Measurements from ENCODE around the gene MTFR2. TPM values are rescaled to one million over a fixed set of nuclear protein-coding genes. Genes with fewer than 3 reads are reported as not detected.

Gene MTFR2
- total RNA-seq, 3 donors from 2014 or later: 9.9 to 16.7 (median 13.4) TPM

GRCh38 chr6:136184738-136185137 lies 65.4 kb downstream of the MTFR2 start:
- ATAC-seq: no peak
- no peaks in the 10 kb centered on the region for H3K9me3 Mint-ChIP-seq

GRCh38 chr6:136181861-136182260 lies 68.2 kb downstream of the MTFR2 start:
- Mint-ChIP-seq H3K4me3 (no peak overlapping the region), H3K27me3 (ENCODE audit: low read depth) (no peaks in the 10 kb centered on the region), H3K4me1 (ENCODE audit: low read depth) (no peaks in the 10 kb centered on the region), H3K36me3 (ENCODE audit: insufficient read depth) (no peaks in the 10 kb centered on the region), H3K9me3 (no peaks in the 10 kb centered on the region)
- no peak for DNase-seq
- ATAC-seq: no peak

More at GRCh38 chr6:136184738-136185137, 65.4 kb downstream of the MTFR2 start:
- Mint-ChIP-seq H3K36me3 (ENCODE audit: insufficient read depth) (no peaks in the 10 kb centered on the region), H3K27me3 (ENCODE audit: low read depth) (no peaks in the 10 kb centered on the region), H3K4me3 (no peak overlapping the region), H3K4me1 (ENCODE audit: low read depth) (no peaks in the 10 kb centered on the region)
- no peak for DNase-seq

DNA sequence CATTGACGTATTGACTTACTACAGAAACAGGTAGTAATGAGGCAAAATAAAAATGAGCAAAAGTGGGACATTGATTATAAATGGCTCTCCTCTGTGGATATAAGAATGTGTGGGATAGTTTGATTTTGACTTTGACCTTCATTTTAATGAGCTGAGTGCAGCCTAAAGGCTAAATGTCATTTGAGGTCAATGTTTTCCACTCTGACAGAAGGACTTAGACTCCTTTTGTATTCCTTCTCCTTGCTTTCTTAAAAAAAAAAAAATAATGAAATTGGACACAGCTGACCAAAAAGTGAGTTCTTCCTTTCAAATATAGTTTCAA lies 68.6 kb downstream of the MTFR2 start:
- no peaks in the 10 kb centered on the region for H3K9me3 Mint-ChIP-seq
- no peaks in the 10 kb centered on the region for H3K4me1 Mint-ChIP-seq (ENCODE audit: low read depth)
- H3K27me3 Mint-ChIP-seq (ENCODE audit: low read depth): peaks cover 2% of the 10 kb centered on the region
- no peak overlapping the region for H3K4me3 Mint-ChIP-seq
- DNase-seq (no peak), ATAC-seq (no peak)
- H3K36me3 Mint-ChIP-seq (ENCODE audit: insufficient read depth): no peaks in the 10 kb centered on the region

Other genes with a start within 250 kb of the MTFR2 start
- 100 to 1,000 TPM; 241 to 270 (median 261) TPM for gene BCLAF1, start 39.5 kb upstream of the MTFR2 start, total RNA-seq

Data from activated T-cell treated with anti-CD3 and anti-CD28 coated beads, Interleukin-2, amount 50 U/mL, for 4 hours (primary cell).